Stimulated activated CD8-positive, alpha-beta memory T cell treated with anti-CD3 and anti-CD28 coated beads, Interleukin-12 subunit alpha, Interleukin-12 subunit beta, amount 100 ng/mL, for 4 hours (primary cell): Measurements from ENCODE around the gene HSD11B1.

Source experiments
- DNase-seq: peaks from one replicate; pipeline ENCODE4 v3.0.0-alpha.2; 2020; ENCODE audit warnings: low read depth

HSD11B1 gene

GRCh38 chr1:209727785-209728184 is 23.1 kb downstream of the HSD11B1 start:
- DNase-seq: no peak

DNA sequence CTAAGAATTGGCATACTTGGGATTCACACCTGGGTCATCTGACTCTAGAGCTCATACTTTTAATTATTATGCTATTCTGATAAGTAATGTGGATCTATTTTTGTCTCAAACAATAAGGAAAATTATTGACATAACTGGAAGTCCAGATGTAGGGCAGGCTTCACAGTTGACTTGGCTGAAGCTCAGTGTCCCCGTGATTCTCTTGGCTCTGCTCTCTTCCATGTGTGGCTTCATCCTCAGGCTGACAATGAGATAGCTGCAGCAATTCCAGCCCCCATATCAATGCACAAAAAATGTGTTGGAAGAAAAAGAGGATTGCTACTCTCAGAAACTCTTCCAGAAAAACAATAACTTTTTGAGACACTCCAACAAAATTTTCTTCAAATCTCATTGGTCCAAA is 23.8 kb downstream of the HSD11B1 start:
- DNase-seq: no peak

DNA sequence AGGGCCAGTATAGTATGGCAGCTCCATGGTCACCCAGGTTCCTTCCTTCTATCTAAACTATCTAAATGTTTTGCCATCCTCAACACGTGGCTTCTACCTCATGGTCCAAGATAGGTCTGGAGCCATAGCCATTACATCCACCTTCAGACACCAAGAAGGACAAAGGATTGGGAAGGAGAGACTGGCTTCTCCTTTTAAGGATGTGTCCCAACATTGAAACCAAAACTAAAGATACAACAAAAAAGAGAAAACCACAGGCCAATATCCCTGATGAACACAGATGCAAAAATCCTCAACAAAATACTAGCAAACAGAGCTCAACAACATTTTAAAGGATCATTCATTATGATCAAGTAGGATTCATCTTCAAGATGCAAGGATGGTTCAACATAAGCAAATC is 24.8 kb downstream of the HSD11B1 start:
- DNase-seq: no peak

DNA sequence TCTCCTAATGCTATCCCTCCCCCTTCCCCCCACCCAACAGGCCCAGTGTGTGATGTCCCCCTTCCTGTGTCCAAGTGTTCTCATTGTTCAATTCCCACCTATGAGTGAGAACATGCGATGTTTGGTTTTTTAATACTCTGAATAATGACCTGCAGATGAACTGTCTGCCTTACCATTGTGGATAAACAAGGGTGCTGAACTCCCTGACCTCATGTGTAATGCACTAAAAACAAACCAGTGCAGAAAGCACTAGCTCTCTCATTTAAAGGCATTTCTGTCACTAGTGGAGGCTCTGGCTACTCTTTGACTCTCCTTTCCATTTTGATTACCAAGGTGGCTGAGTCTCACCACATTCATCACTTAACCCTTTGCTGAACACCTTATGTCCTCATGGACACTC is 28.1 kb downstream of the HSD11B1 start:
- no peak for DNase-seq

DNA sequence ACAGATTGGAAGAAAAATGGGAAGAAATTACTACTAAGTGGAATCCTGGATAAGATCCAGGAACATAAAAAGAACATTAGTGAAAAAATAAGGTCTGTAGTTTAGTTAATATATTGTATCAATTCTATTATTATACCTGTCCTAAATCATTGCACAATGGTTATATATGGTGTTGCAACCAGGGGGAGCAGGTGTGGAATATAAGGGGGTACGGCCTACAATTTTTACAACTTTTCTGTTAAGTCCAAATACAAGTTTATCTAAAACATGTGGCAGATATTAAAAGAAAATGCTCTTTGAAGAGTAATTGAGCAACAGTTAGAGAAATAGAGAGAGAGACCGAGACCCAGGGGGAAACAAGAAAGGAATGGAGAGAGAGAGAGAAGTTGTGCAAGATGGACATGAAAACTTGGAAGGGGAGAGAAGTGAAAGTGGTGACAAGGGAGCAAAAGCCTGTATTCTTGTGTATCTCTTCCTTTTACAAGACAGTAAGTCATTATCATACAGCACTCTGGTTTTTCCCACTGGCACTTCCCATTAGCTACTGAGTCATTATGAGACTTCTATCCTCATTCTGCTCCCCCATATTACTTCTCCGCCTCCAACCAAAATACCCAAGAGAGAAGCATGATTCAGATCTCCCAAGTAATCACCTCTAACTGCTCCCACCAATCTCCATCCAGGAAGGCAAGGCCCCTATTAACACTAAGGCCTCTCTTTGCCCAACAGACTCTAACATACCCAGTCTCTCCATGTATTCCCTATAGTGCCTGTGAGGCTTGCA is 29.0 kb downstream of the HSD11B1 start:
- no peak for DNase-seq

DNA sequence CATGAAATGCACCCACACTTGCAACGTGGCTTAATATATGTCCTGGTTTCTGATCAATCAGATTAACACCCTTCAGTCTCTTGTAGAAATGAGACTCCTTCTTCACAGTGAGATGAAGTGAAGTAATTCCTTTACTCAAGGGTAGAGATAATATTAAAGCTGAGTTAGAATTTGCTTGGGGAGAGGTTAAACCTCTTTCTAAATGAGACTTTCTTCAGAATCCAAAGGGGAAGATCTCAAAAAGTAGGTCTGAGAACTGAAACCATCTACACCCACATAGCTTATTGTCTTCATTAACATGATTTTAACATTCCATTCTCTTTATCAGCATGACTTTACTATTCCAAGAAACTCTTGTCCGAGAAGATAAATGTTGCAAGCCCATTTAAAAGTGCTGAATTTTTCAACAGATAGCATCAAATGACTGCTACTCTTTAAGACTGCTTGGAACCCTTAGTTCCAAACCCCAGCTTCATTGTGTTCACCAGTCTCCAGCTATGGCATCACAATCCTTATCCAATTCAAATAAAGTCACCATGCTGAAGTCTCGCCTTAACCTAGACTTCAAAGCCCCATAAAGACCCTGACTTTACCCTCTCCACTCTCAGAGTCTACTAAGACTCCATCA is 32.0 kb downstream of the HSD11B1 start:
- DNase-seq: no peak

DNA sequence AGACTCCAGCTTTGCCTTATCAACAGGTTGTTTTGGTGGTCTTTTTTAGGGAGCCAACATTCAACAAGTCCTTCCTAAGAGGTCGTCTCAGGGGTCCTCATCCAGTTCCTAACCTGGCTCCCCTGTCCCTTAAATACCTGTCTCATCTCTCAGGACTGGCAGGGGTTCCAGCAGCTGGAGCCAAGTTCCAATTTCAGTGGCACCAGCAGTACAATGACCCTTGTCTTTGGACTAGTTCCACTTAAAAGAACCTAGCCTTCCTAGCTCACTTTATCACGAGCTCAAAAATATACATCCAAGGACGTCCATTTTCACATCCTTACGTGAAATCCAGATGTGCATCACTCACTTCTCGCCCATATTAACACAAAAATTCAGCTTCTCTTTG is 32.5 kb downstream of the HSD11B1 start:
- DNase-seq: no peak

DNA sequence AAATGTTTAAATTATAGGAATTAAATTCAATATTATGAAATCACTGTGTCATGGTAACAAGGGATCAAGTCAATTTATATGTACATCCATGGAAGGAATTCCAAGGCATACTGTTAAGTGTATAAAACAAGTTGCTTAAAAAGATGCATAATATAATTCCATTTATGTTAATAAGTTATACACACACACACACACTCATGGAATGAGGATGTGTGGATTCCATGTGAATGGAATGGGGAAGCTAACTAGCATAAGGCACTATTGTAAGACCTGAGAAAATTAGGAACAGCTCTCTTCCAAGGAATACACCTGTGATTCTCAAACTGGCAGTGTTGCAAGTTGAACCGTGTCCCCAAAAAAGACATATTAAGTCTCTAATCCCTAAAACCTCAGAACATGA is 33.6 kb downstream of the HSD11B1 start:
- DNase-seq: no peak

DNA sequence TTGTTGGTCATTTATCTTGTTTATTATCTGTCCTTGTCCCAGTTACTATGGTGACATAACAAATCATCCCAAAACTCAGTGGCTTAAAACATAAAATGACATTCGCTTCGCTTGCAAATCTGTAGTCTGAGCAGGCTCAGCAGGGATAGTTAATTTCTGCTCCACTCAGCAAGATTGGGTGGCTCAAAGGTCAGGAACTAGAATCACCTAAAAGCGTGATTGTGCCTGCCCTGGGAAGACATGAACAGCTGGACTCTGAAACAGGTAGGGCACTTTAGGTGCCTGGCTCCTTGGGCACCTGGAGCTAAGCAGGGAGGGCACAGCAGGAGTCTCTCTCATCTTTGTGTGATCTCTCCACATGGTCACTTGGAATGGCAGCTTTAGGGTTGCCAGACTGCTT is 36.5 kb downstream of the HSD11B1 start:
- no peak for DNase-seq

DNA sequence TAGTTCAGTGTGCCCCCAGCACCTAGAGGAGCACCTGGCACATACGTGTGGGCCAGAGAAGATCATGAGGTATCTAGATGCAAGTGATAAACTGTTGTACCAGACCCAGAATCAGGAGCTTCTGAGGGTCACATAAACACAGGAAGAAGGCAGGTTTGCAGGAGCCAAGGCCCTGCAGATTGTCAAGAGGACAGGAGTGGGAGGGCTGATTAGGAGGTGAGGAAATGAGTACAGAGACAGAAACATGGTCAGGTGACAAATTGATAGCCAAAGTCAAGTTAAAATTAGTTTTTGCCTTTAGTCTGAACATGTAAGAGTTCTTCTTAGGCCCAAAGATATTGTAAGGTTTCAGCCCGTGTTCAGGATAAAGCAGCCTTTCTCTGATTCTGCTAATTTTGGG is 37.2 kb downstream of the HSD11B1 start:
- no peak for DNase-seq

DNA sequence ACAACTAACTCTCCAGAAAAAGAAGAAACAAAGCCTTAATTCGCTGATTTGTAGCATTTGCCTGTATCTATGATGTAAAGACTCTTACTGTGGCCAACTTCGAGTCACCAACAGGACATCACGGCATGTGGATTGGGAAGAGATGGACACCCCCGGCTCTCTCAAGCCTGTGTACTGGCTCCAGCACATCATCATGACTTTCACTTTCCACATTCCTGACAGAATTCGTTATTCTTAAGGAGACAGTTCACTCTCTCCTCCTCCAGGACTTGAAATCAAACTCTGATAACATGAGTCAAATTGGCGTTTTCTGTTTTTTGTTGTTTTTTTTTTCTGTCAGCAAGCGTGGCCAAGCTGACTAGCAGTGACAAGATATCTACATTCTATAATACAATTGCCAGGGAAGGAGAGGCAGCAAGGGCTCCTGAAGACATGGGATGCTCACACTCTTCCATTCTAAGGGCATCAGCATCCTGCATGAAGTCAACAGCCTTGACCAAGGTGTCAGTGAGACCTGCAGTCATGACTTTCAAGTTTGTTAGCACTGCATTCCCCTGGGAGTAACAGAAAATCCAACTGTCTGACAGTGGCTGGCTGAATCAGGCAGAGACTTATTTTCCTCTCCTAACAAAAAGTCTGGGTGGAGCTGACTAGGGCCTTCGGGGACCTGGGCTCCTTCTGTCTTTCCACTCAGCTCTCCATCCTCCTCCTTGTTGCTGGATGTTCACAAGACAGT is 37.9 kb downstream of the HSD11B1 start:
- DNase-seq: no peak

- DNase-seq: no peak
Measured at GRCh38 chr1:209743145-209743482, 38.5 kb downstream of the HSD11B1 start.

GRCh38 chr1:209746451-209747165 is 42.0 kb downstream of the HSD11B1 start:
- no peak for DNase-seq

GRCh38 chr1:209747580-209748262 is 43.1 kb downstream of the HSD11B1 start:
- DNase-seq: peak; percentile 69

- no peak for DNase-seq
Measured at GRCh38 chr1:209748620-209749019, 44.0 kb downstream of the HSD11B1 start.

GRCh38 chr1:209749205-209749604 is 44.6 kb downstream of the HSD11B1 start:
- no peak for DNase-seq

DNA sequence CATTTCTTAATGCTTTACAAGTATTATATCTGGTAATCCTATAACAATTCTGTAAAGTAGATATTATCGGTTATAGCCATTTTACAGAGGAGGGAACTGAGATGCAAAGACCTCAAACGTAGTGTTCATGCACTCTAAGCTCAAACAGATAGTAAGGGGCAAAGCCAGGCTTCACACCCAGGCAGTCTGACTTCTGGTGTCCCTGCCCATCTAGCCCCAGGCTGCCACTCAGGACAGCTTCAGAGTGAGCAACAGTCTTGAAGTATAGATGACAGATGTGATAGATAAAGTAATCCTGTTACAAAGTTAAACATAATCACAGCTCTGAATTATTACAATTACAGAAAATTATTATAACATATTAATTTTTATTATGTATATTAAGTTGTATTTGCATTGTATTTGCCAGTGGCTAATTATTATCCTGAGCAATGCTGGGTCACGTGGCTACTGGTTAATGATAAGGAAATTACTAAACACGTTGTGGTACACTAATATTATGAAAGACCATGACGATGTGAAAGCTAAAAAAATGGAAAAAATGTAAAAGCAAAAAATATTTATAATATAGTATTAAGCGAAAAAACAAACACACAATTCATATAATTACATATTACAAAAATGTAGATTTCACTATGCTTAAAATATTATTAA is 45.2 kb downstream of the HSD11B1 start:
- DNase-seq: no peak

GRCh38 chr1:209751627-209752231 is 47.1 kb downstream of the HSD11B1 start:
- DNase-seq: no peak

DNA sequence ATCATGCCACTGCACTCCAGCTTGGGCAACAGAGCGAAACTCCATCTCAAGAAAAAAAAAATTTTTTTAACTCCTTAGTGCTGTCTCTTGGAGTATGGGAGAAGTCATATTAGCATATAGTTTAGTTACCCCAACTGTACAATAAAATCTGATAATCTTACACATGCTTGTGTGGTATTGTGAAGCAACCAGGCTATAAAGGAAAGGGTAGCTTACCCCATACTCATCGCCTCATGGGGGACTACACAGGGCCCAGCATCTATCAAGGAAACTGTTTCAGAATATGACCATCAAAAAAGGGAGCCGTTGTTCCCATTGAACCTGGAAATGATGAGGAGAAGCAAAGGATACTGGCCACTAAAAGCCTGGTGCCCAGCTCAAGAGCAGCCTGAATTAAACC is 48.2 kb downstream of the HSD11B1 start:
- no peak for DNase-seq

DNA sequence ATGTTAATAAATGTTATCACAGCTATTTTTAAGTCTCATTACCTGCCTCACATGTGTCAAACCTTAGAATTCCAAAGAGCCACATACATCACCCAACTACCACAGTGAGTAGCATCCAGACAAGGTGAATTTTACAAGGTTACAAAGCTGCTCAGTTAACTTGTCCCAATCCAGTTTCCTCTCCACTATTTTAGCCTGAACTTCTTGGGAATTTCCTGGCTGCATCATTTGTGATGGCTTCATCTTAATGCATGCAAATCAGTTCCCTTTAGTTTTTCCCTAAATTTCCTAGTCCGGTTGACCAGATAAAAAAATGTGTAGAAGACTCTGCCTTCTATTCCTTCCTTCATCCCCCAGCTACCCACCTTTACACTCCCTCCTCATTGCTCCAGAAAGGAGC is 50.6 kb downstream of the HSD11B1 start:
- DNase-seq: no peak
